ENCODE measurements around the gene TAPBP. TPM values are rescaled to one million over a fixed set of nuclear protein-coding genes. Genes with fewer than 3 reads are reported as not detected.

The TAPBP gene
- total RNA-seq, 1 experiment from 2014 or later, result 28.2 TPM

- Histone ChIP-seq H4K8ac (replicated peaks; ENCODE audit: insufficient read length, low read depth, low read length) (no peak overlapping the region), H4K5ac (ENCODE audit: insufficient read length, low read depth, low read length) (no peak overlapping the region), H2BK20ac (ENCODE audit: low read depth, low read length, poor library complexity, severe bottlenecking) (no peak overlapping the region), H3K79me1 (ENCODE audit: insufficient read depth, low read depth, low read length, poor library complexity, severe bottlenecking) (no peaks in the 10 kb centered on the region), H3K23me2 (ENCODE audit: insufficient read length, low read depth, low read length, poor library complexity, severe bottlenecking) (no peaks in the 10 kb centered on the region), H2BK15ac (ENCODE audit: low read depth, low read length) (no peak overlapping the region), H2BK12ac (ENCODE audit: insufficient read length, low read depth, low read length) (no peak overlapping the region), H3K4ac (ENCODE audit: low read depth, low read length) (no peak overlapping the region), H3K56ac (ENCODE audit: insufficient read length, low read depth, low read length) (no peak overlapping the region), H3K27me3 (ENCODE audit: insufficient read depth, low read length) (no peaks in the 10 kb centered on the region), H3K4me1 (ENCODE audit: insufficient read depth, low read length) (no peaks in the 10 kb centered on the region), H3K9me3 (ENCODE audit: control insufficient read depth, low read depth, low read length) (no peaks in the 10 kb centered on the region), H2BK5ac (ENCODE audit: insufficient read length, low read length) (no peak overlapping the region), H3K27ac (ENCODE audit: insufficient read length, low read depth, low read length) (no peak overlapping the region), H3K79me2 (ENCODE audit: insufficient read depth, low read length) (no peaks in the 10 kb centered on the region), H3T11ph (ENCODE audit: low read length) (no peak overlapping the region), H3K9ac (ENCODE audit: extremely low read depth, insufficient read length, low read length) (no peak overlapping the region), H3K14ac (ENCODE audit: insufficient read depth, low read length) (no peak overlapping the region), H2AK5ac (ENCODE audit: insufficient read length, low read length) (no peak overlapping the region), H3K23ac (ENCODE audit: insufficient read length, low read depth, low read length) (no peak overlapping the region), H3K4me2 (ENCODE audit: insufficient read depth, insufficient read length, low read length) (no peak overlapping the region), H3K18ac (ENCODE audit: insufficient read length, low read depth, low read length) (no peak overlapping the region), H4K91ac (ENCODE audit: insufficient read length, low read depth, low read length) (no peak overlapping the region), H2BK120ac (ENCODE audit: low read depth, low read length, poor library complexity, severe bottlenecking) (no peak overlapping the region), H2AFZ (ENCODE audit: low read length) (no peak overlapping the region), H4K20me1 (ENCODE audit: control insufficient read depth, insufficient read depth, insufficient read length) (no peaks in the 10 kb centered on the region)
- Mint-ChIP-seq H3K4me1 (no peaks in the 10 kb centered on the region), H3K27me3 (ENCODE audit: low read depth) (peaks cover 2% of the 10 kb centered on the region), H3K9me3 (no peaks in the 10 kb centered on the region), H3K4me3 (no peak overlapping the region; a peak in 1 of 5 replicates), H3K27ac (no peak overlapping the region), H3K36me3 (ENCODE audit: insufficient read depth in 1 of 3, low read depth in 3 of 3) (no peaks in the 10 kb centered on the region)
- no peak for DNase-seq
- no peak for TF ChIP-seq CTCF (conservative IDR thresholded peaks at IDR 0.05)
- no CpG with 5 or more reads among the region's 4 CpGs for whole genome bisulfite sequencing (ENCODE audit: extremely low coverage, insufficient read length, low lambda C conversion rate)
Measured at GRCh38 chr6:33333666-33334065, 19.8 kb upstream of the TAPBP start.

Data from H9 (cell line).